Stimulated activated CD4-positive, alpha-beta T cell treated with anti-CD3 and anti-CD28 coated beads, Interleukin-2, amount 100 ng/mL, for 48 hours (primary cell): Measurements from ENCODE around the gene MAP2K7.
"Not testable (repeated sequence)": the region's sequence is repeated elsewhere in the genome, so short reads cannot be mapped to it uniquely, and the experiment has no call there.

Source experiments
- DNase-seq, 2 donors: peaks; one replicate each; pipeline ENCODE4 v3.0.0-alpha.2; 2020

MAP2K7 gene

DNA sequence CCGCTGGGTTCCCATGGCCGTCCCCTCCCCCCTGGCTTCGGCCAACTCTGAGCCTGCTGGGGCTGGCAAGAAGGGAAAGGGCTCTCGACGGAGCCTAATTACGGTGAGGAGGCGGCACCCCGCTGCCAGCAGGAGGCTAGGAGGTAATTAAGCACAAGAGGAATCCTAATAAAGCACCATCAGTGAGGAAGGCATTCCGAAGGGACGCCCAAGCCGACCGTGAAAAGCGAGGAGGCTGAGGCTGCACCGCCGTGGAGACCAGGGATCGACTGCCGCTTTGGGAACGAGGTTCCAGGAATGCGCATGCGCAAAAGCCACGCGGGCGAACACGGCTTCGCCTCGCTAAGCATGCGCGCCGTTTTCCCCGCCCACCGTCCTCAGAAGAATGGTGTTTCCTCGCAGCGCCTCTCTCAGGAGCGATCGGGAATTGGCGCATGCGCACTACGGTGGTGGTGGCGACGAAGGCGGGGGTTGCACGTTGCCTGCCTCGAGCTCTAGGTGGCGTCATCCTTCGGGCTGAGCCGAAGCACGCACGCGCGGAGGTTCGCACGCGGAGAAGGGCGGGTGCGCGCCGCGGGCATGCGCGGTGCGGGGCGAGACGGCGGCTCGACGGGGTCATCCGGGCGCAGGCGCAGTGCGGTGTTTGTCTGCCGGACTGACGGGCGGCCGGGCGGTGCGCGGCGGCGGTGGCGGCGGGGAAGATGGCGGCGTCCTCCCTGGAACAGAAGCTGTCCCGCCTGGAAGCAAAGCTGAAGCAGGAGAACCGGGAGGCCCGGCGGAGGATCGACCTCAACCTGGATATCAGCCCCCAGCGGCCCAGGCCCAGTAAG, at the start of gene MAP2K7:
MAP2K7 (plus strand) TSS at position 634 of the 830 bp plus-strand sequence; CDS start at position 702, 68 bp downstream.
- peak; percentile 100 for DNase-seq

DNA sequence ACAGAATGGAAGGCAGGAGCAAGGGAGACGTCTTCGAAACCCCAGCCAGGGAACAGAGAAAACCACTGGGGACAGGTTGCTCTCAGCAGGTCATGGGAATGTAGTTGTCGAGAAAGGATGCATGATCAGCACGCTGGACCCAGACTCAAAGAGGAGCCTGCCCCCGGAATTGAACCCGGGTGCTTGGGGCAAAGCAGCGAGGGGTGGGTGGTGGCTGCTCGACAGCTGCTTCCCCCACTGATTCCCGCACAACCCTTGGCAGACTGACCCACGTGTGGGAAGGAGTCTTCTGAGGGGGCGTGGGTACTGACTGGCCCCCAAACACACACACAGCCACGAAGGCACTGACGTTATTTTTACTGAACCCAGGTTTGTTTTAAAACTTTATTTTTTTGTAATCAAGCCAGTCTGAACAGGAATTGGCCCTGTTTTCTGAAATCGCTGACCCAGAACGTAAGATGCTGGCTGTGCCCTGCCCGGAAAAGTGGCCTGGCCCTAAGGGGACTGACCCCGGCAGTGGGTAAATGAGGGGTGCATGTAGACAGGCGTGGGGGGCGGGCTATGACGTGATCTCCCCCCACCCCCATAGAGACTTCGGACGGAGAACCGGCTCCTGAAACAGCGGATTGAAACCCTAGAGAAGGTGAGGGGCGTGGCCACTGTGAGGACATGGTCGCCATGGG, 48.1 kb upstream of the MAP2K7 start:
- DNase-seq: no peak

- no peak for DNase-seq
Measured at GRCh38 chr19:7856109-7856591, 47.5 kb upstream of the MAP2K7 start.

- DNase-seq: no peak
Measured at GRCh38 chr19:7856679-7857663, 46.7 kb upstream of the MAP2K7 start.

DNA sequence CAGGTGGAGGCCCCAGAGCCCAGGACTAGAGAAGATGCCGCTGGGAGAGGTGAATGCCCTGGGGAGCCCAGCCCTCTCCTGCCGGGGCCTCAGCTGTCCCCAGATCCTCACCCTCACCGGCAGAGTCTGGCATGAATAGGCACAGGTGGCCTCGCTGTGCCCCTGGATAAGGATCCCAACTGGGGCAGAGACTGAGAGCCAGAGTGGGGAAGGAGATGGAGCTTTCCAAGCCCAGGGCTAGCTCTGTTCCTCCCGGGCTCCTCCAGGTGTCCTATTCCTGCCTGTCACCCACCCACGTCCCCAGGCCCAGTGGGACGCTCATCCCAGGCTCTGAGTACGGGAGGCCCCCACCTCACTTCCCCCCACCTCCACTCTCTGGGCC, 46.0 kb upstream of the MAP2K7 start:
- no peak for DNase-seq

DNA sequence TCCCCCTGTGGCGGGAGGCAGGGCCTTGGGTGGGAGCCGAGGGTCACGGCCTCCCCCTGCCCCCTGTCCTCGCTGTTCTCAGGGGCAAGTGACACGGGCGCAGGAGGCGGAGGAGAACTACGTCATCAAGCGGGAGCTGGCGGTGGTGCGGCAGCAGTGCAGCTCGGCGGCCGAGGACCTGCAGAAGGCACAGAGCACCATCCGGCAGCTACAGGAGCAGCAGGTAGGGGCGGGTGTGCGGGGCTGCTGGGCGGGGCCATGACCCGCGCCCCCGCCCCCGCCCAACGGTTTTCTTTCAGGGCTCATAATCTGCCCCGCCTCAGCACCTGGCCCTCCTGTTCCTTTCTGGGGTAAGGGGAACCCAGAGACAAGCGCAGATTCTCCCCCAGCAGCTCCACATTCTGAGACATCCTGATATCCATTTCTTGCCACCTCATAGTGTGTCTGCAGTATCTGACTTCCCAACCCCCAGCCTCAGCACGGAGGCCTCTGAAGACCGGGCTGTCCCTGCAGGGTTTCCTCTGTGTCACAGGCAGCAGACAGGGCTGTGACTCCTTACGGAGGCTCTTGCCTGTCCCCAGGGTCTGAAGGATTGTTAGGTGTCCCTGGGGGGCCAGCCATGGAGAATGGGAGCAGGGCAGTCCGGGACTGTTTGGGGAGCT, 45.4 kb upstream of the MAP2K7 start:
- DNase-seq: no peak

- not testable (repeated sequence) for DNase-seq
Measured at GRCh38 chr19:7859087-7859486, 44.6 kb upstream of the MAP2K7 start.

- DNase-seq: no peak
Measured at GRCh38 chr19:7859831-7860713, 43.6 kb upstream of the MAP2K7 start.

DNA sequence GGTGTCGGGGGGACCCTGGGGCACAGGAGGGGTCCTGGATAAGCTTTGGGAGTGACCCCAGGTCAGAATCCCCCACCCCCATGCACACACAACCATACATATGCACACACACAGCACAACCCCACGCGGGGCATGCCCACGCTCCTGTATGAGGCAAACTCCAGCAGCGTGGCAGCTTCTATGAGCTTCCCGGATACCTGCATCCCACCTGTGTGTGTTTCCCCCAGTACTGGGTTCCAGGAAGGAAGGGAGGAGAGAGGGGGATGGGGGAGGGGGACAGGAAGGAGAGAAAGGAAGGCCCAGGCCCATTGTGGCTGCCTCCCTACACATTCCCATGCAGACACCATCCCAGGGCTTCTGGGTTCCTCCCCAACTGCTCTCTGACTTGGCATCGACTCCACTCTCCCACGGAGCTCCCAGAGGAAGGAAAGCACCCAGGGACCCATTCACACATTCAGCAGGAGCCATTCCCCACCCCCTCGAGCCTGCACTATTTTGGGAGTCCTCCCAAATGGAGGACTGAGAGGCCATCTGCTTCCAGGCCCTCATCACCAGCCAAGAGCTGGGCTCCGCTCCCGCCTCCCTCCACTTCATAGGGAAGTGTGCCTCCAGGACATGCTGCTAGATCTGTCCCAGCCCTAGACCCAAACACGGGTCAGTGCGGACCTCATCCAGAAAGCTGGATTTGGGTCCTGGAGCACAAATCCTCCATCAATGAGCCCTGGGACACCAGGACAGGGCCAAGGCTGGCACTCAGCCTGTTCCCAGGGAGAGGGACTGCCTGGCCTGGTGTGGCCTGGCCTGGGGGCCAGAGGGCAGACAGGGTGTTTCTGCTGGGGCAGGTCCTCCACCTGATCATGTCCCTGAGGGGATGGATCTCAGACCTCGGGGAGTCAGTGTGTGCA, 42.7 kb upstream of the MAP2K7 start:
- DNase-seq: no peak

- DNase-seq: no peak
Measured at GRCh38 chr19:7861619-7862412, 41.9 kb upstream of the MAP2K7 start.

GRCh38 chr19:7862413-7862951, 41.2 kb upstream of the MAP2K7 start:
- peak; percentile 48 to 77 for DNase-seq

DNA sequence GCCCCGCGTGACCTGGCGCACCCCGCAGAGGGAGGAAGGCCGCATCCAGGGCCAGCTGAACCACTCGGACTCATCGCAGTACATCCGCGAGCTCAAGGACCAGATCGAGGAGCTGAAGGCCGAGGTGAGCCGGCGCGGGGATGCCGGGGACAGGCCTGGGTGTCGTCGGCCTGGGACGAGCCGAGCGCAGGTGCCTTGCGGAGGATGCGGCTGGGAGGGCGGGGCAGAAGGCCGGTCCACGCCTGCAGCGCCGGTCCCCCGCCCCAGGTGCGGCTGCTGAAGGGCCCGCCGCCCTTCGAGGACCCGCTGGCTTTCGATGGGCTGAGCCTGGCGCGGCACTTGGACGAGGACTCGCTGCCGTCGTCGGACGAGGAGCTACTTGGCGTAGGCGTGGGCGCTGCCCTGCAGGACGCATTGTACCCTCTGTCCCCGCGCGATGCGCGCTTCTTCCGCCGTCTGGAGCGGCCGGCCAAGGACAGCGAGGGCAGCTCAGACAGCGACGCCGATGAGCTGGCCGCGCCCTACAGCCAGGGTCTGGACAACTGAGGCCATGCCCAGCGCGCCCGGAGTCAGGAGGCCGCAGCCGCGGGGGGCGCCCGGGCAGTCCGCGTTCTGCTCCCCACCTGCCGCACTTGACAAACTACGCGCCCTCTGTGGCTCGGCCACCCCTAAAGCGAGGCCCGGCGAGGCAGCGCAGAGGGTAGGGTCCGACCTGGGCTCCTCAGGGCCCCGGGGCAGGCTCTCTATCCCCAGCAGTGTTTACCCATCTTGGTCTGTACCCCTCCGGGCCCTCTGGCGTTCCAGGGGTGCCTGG, 40.3 kb upstream of the MAP2K7 start:
- no peak for DNase-seq

DNA sequence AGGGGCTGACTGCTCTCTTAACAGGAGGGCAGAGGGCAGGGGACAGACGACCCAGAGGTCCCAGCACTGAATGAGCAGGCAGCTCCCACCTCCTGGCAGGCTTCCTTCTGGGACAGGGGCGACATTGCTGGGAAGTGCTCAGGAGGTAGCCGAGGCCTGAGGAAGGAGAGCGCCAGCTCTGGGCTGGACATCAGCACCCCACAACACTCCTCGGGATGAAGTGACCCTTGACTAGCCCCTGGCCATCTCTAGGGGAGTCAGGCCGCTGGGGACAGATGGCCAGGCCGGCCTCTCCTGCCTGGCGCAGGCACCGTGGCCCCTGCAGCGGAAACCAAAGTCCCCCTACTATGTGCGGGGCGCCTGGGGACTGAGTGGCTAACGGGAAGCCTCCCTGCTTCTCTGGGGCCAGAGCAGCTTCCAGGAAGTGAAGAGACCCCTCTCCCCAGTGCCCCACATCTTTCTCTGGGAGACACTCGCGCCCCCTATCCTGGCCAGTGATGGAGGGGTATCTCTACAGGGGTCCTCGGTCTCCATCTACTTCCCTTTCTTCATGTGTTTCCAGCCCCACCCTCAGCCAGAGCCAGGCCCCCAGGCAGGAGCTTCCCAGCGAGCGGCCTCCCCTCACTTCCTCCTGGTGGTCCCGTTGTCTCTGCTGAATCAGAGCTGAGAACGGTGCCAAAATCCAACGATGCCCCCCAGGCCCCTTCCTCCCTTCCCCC, 39.5 kb upstream of the MAP2K7 start:
- DNase-seq: no peak

DNA sequence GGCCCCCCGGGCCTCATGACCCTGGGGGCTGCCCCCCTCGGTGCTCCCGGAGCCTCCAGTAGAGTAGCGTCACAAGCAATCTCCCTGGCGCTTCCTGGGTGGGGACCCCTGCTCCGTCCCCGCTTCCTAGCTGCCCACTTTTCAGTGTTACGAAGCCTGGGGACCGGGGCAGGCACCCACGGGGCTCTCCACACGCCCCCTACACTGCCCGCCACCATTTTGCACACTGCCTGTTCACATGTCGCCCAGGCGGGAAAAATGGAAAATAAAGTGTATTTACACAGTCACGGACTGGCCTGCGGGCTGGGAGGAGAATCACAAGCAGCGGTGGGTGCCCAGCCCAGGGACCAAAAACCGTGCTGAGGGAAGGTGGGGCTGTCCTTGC, 39.0 kb upstream of the MAP2K7 start:
- DNase-seq: no peak

GRCh38 chr19:7865262-7865911, 38.3 kb upstream of the MAP2K7 start:
- no peak for DNase-seq

DNA sequence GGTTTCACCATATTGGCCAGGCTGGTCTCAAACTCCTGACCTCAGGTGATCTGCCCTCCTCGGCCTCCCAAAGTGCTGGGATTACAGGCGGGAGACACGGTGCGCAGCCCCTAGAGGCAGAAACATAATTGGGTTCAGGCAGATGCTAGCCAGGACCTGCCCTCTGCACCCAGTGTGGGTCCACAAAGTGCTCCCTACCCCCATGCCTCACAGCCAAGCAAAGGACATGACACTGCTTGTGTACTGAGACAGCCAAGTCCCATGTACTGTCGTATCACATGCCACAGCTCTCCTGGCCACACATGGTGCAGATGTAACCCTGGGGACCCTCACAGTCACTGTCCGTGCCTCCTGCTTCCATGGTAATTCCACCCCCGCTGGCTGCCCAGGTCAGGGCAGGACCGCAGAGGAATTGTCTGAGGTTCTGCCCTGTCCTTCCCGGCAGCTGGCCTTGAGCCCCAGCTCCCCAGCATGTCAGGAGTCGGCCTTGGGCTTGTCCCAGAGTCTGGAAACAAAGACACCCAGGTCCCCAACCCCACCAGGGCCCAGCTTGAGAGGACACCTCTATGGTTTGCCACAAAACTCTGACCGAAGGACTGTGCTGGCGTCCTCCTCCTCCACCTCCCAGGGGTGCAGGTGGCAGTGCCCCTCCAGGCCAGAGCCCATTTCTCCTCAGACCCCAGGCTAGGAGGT, 37.1 kb upstream of the MAP2K7 start:
- no peak for DNase-seq
